Activated naive CD4-positive, alpha-beta T cell treated with Interleukin-2 at 50 U/mL for 16 hours (primary cell): ENCODE measurements around the gene SNTG2.
"Not testable (repeated sequence)": the region's sequence is repeated elsewhere in the genome, so short reads cannot be mapped to it uniquely, and the experiment has no call there.

Experiments used
- DNase-seq: peaks from one replicate; pipeline ENCODE4 v3.0.0-alpha.2; 2020

SNTG2 gene

GRCh38 chr2:1341404-1342120, 390.9 kb downstream of the SNTG2 start:
- DNase-seq = no peak

GRCh38 chr2:1348789-1349188, 398.1 kb downstream of the SNTG2 start:
- no peak for DNase-seq

- no peak for DNase-seq
Measured at GRCh38 chr2:1350111-1350510, 399.5 kb downstream of the SNTG2 start.

GRCh38 chr2:1353124-1353523, 402.5 kb downstream of the SNTG2 start:
- no peak for DNase-seq

- DNase-seq = no peak
Measured at GRCh38 chr2:1353543-1353942, 402.9 kb downstream of the SNTG2 start.

GRCh38 chr2:1360144-1360543, 409.5 kb downstream of the SNTG2 start:
- DNase-seq = no peak

- DNase-seq = no peak
Measured at GRCh38 chr2:1360557-1361250, 410.1 kb downstream of the SNTG2 start.

- no peak for DNase-seq
Measured at GRCh38 chr2:1363367-1363766, 412.7 kb downstream of the SNTG2 start.

- no peak for DNase-seq
Measured at GRCh38 chr2:1366546-1367134, 416.0 kb downstream of the SNTG2 start.

GRCh38 chr2:1367601-1368000, 417.0 kb downstream of the SNTG2 start:
- DNase-seq = no peak

GRCh38 chr2:1369905-1370304, 419.3 kb downstream of the SNTG2 start:
- no peak for DNase-seq

GRCh38 chr2:1370461-1370860, 419.8 kb downstream of the SNTG2 start:
- no peak for DNase-seq

GRCh38 chr2:1371082-1371481, 420.4 kb downstream of the SNTG2 start:
- no peak for DNase-seq

GRCh38 chr2:1373830-1374229, 423.2 kb downstream of the SNTG2 start:
- DNase-seq = no peak

GRCh38 chr2:1374287-1374686, 423.6 kb downstream of the SNTG2 start:
- DNase-seq = no peak

GRCh38 chr2:1375794-1376193, 425.1 kb downstream of the SNTG2 start:
- DNase-seq = no peak

GRCh38 chr2:1377473-1377872, 426.8 kb downstream of the SNTG2 start:
- no peak for DNase-seq

- DNase-seq = no peak
Measured at GRCh38 chr2:1378456-1379150, 428.0 kb downstream of the SNTG2 start.

- DNase-seq = no peak
Measured at GRCh38 chr2:1381644-1382043, 431.0 kb downstream of the SNTG2 start.

GRCh38 chr2:1387954-1388725, 437.5 kb downstream of the SNTG2 start:
- DNase-seq = not testable (repeated sequence)

- DNase-seq = not testable (repeated sequence)
Measured at GRCh38 chr2:1390118-1390517, 439.5 kb downstream of the SNTG2 start.

- no peak for DNase-seq
Measured at GRCh38 chr2:1393321-1393720, 442.7 kb downstream of the SNTG2 start.
